Measurements from ENCODE around the gene CXCR3. TPM values are rescaled to one million over a fixed set of nuclear protein-coding genes. Genes with fewer than 3 reads are reported as not detected.
"Not testable (repeated sequence)": the region's sequence is repeated elsewhere in the genome, so short reads cannot be mapped to it uniquely, and the experiment has no call there.

CXCR3 gene
- total RNA-seq, 1 experiment from 2014 or later, result not detected

GRCh38 chrX:71615056-71615455 lies 3.3 kb downstream of the CXCR3 start:
- peaks cover 53% of the 10 kb centered on the region for H3K36me3 Mint-ChIP-seq (ENCODE audit: insufficient read depth, unreplicated experiment)
- H3K27me3 Mint-ChIP-seq (ENCODE audit: unreplicated experiment), result no peaks in the 10 kb centered on the region
- no peak for TF ChIP-seq CTCF (IDR thresholded peaks at IDR 0.05; ENCODE audit: unreplicated experiment)
- CTCF ChIA-PET, result no interaction called here
- intact Hi-C loops (cut with micrococcal nuclease; ENCODE audit: unreplicated experiment), result no loop called here
- H3K9me3 Mint-ChIP-seq (ENCODE audit: low read depth, unreplicated experiment), result no peaks in the 10 kb centered on the region
- no peak for DNase-seq
- peaks cover 5% of the 10 kb centered on the region for H3K4me1 Mint-ChIP-seq (ENCODE audit: low read depth, unreplicated experiment)
- H3K4me3 Mint-ChIP-seq (ENCODE audit: low read depth, unreplicated experiment), result no peak overlapping the region
- no TSS peak for BruUV-seq (replicated peaks)
- no peak overlapping the region for H3K27ac Mint-ChIP-seq (ENCODE audit: unreplicated experiment)

GRCh38 chrX:71612256-71612655 lies 6.1 kb downstream of the CXCR3 start:
- H3K27me3 Mint-ChIP-seq (ENCODE audit: unreplicated experiment), result no peaks in the 10 kb centered on the region
- no peak overlapping the region for H3K27ac Mint-ChIP-seq (ENCODE audit: unreplicated experiment)
- TF ChIP-seq CTCF (IDR thresholded peaks at IDR 0.05; ENCODE audit: unreplicated experiment), result no peak
- intact Hi-C loops (cut with micrococcal nuclease; ENCODE audit: unreplicated experiment), result no loop called here
- DNase-seq, result no peak
- H3K36me3 Mint-ChIP-seq (ENCODE audit: insufficient read depth, unreplicated experiment), result peaks cover 78% of the 10 kb centered on the region
- H3K4me1 Mint-ChIP-seq (ENCODE audit: low read depth, unreplicated experiment), result peaks cover 1% of the 10 kb centered on the region
- BruUV-seq (replicated peaks), result no TSS peak
- CTCF ChIA-PET, result interaction anchor here (0.7 kb wide), 1 partner anchor 195 kb away, joined by 3 read pairs; no protein-coding TSS in a partner anchor
- H3K4me3 Mint-ChIP-seq (ENCODE audit: low read depth, unreplicated experiment), result no peak overlapping the region
- no peaks in the 10 kb centered on the region for H3K9me3 Mint-ChIP-seq (ENCODE audit: low read depth, unreplicated experiment)

GRCh38 chrX:71611736-71612135 lies 6.6 kb downstream of the CXCR3 start:
- BruUV-seq (replicated peaks); DNase-seq; H3K4me3 Mint-ChIP-seq (ENCODE audit: low read depth, unreplicated experiment); H3K9me3 Mint-ChIP-seq (ENCODE audit: low read depth, unreplicated experiment); H3K4me1 Mint-ChIP-seq (ENCODE audit: low read depth, unreplicated experiment); H3K27ac Mint-ChIP-seq (ENCODE audit: unreplicated experiment); H3K27me3 Mint-ChIP-seq (ENCODE audit: unreplicated experiment); intact Hi-C loops (cut with micrococcal nuclease; ENCODE audit: unreplicated experiment): not testable (repeated sequence)
- H3K36me3 Mint-ChIP-seq (ENCODE audit: insufficient read depth, unreplicated experiment), result peaks cover 74% of the 10 kb centered on the region
- CTCF ChIA-PET, result interaction anchor here (0.7 kb wide), 1 partner anchor 196 kb away, joined by 3 read pairs; no protein-coding TSS in a partner anchor

GRCh38 chrX:71609095-71609750 lies 9.1 kb downstream of the CXCR3 start:
- intact Hi-C loops (cut with micrococcal nuclease; ENCODE audit: unreplicated experiment), result no loop called here

More at GRCh38 chrX:71609095-71609750, 9.1 kb downstream of the CXCR3 start:
- CTCF ChIA-PET, result interaction anchor here (1.2 kb wide), 1 partner anchor 11 kb away, joined by 4 read pairs; no protein-coding TSS in a partner anchor
- no peak overlapping the region for H3K27ac Mint-ChIP-seq (ENCODE audit: unreplicated experiment)
- TF ChIP-seq CTCF (IDR thresholded peaks at IDR 0.05; ENCODE audit: unreplicated experiment), result no peak
- H3K4me1 Mint-ChIP-seq (ENCODE audit: low read depth, unreplicated experiment), result no peaks in the 10 kb centered on the region
- no peak for DNase-seq
- peaks cover 67% of the 10 kb centered on the region for H3K36me3 Mint-ChIP-seq (ENCODE audit: insufficient read depth, unreplicated experiment)
- H3K4me3 Mint-ChIP-seq (ENCODE audit: low read depth, unreplicated experiment), result no peak overlapping the region
- no peaks in the 10 kb centered on the region for H3K27me3 Mint-ChIP-seq (ENCODE audit: unreplicated experiment)
- BruUV-seq (replicated peaks), result no TSS peak
- no peaks in the 10 kb centered on the region for H3K9me3 Mint-ChIP-seq (ENCODE audit: low read depth, unreplicated experiment)

Measured in Calu3 (cell line).